ENCODE results near the gene PLS1.
"Not testable (repeated sequence)": the region's sequence is repeated elsewhere in the genome, so short reads cannot be mapped to it uniquely, and the experiment has no call there.

The PLS1 gene

GRCh38 chr3:142578329-142579223 lies 17.6 kb upstream of the PLS1 start, which contains the start of gene ATR:
Gene ATR (minus strand): TSS chr3:142578733. CDS start chr3:142578704, 29 bp downstream.
- DNase-seq (ENCODE audit: extremely low spot score) = peak; percentile 95
- ChIA-PET POLR2A (interaction anchor here (0.6 to 1.1 kb wide), 4 partner anchors 9 to 423 kb away, joined by 3 to 6 read pairs (median 4); partner anchors contain the start of gene U2SURP), CTCF (interaction anchor here (0.9 to 2.7 kb wide), 5 partner anchors 9 to 135 kb away, joined by 3 to 11 read pairs (median 5); no protein-coding TSS in a partner anchor)
- no peak for TF ChIP-seq CTCF (IDR thresholded peaks at IDR 0.05; ENCODE audit: control extremely low read depth, extremely low read depth, low read depth, missing control alignments)

- no peak for TF ChIP-seq CTCF (IDR thresholded peaks at IDR 0.05; ENCODE audit: control extremely low read depth, extremely low read depth, low read depth, missing control alignments)
- no peak for DNase-seq (ENCODE audit: extremely low spot score)
- POLR2A ChIA-PET = no interaction called here
- CTCF ChIA-PET = interaction anchor here (0.7 to 1.8 kb wide), 2 partner anchors 9 to 10 kb away, joined by 3 to 6 read pairs; no protein-coding TSS in a partner anchor
These were observed 16.2 kb upstream of the PLS1 start for GRCh38 chr3:142580061-142580423.

GRCh38 chr3:142581070-142581469 lies 15.1 kb upstream of the PLS1 start:
- DNase-seq (ENCODE audit: extremely low spot score) = not testable (repeated sequence)
- POLR2A ChIA-PET = interaction anchor here (0.5 kb wide), 1 partner anchor 94 kb away, joined by 4 read pairs; no protein-coding TSS in a partner anchor
- CTCF ChIA-PET = interaction anchor here (0.9 to 1.8 kb wide), 3 partner anchors 9 to 413 kb away, joined by 3 to 5 read pairs (median 3); no protein-coding TSS in a partner anchor

- peak; percentile 39 for DNase-seq (ENCODE audit: extremely low spot score)
- TF ChIP-seq CTCF (IDR thresholded peaks at IDR 0.05; ENCODE audit: control extremely low read depth, extremely low read depth, low read depth, missing control alignments) = peak; percentile 40
- ChIA-PET POLR2A (no interaction called here), CTCF (interaction anchor here (0.7 to 1.4 kb wide), 6 partner anchors 9 to 404 kb away, joined by 3 to 11 read pairs (median 4); partner anchors contain the start of gene ATR)
These were observed 9.3 kb upstream of the PLS1 start for GRCh38 chr3:142586803-142587406.

- POLR2A ChIA-PET = interaction anchor here (0.6 kb wide), 1 partner anchor 412 kb away, joined by 3 read pairs; no protein-coding TSS in a partner anchor
- CTCF ChIA-PET = interaction anchor here (1.5 to 1.8 kb wide), 2 partner anchors 9 to 16 kb away, joined by 3 to 6 read pairs; partner anchors contain the start of gene ATR
- no peak for DNase-seq (ENCODE audit: extremely low spot score)
- no peak for TF ChIP-seq CTCF (IDR thresholded peaks at IDR 0.05; ENCODE audit: control extremely low read depth, extremely low read depth, low read depth, missing control alignments)
These were observed 7.5 kb upstream of the PLS1 start for GRCh38 chr3:142588703-142589102.

- DNase-seq (ENCODE audit: extremely low spot score) = not testable (repeated sequence)
- ChIA-PET CTCF (interaction anchor here (1.5 to 2.3 kb wide), 2 partner anchors 10 to 18 kb away, joined by 5 to 6 read pairs; no protein-coding TSS in a partner anchor), POLR2A (interaction anchor here (0.6 kb wide), 1 partner anchor 61 kb away, joined by 3 read pairs; no protein-coding TSS in a partner anchor)
These were observed 3.9 kb upstream of the PLS1 start for GRCh38 chr3:142592268-142592667.

- ChIA-PET POLR2A (no interaction called here), CTCF (no interaction called here)
- no peak for TF ChIP-seq CTCF (IDR thresholded peaks at IDR 0.05; ENCODE audit: control extremely low read depth, extremely low read depth, low read depth, missing control alignments)
- DNase-seq (ENCODE audit: extremely low spot score) = no peak
These were observed 1.1 kb upstream of the PLS1 start for GRCh38 chr3:142595141-142595540.
